CD4-positive, alpha-beta memory T cell (primary cell): Measurements from ENCODE around the gene EPX. TPM values are rescaled to one million over a fixed set of nuclear protein-coding genes. Genes with fewer than 3 reads are reported as not detected.
A peak's percentile ranks its signal among the peaks of the same experiment; 100 is the strongest.

Experiments used
- CTCF ChIA-PET: fragments of 350-600 bp; sonication (Branson Sonifier 250); formaldehyde crosslinking; loops from one replicate; lab custom pipeline; 2021; ENCODE audit warnings: inconsistent platforms; ENCODE audit not compliant: partially characterized antibody; lab: Charles Lee
- POLR2A ChIA-PET: fragments of 350-600 bp; sonication (Branson Sonifier 250); formaldehyde crosslinking; loops from one replicate; lab custom pipeline; 2021; ENCODE audit not compliant: partially characterized antibody; lab: Charles Lee
- DNase-seq, 5 donors: peaks; one replicate each; pipeline versions ENCODE4 v3.0.0 to v3.0.0-alpha.2; 2020 to 2022; ENCODE audit warnings: mixed read lengths in 1 of 5
- H3K27ac ChIP-seq: one replicate; pipeline ENCODE4 v1.7.0; 2013; ENCODE audit warnings: low read depth, low read length
- H3K27me3 ChIP-seq: 2 replicates; pipeline ENCODE4 v1.7.0; 2013; ENCODE audit warnings: mild to moderate bottlenecking, low read length, moderate library complexity; ENCODE audit not compliant: insufficient read depth
- H3K36me3 ChIP-seq: 2 replicates; pipeline ENCODE4 v1.7.0; 2013; ENCODE audit warnings: mild to moderate bottlenecking, low read length, moderate library complexity; ENCODE audit not compliant: insufficient read depth
- H3K4me1 ChIP-seq: 2 replicates; pipeline ENCODE4 v1.7.0; 2013; ENCODE audit warnings: mild to moderate bottlenecking, low read length, moderate library complexity; ENCODE audit not compliant: insufficient read depth
- H3K4me3 ChIP-seq, 2 donors: one replicate each; pipeline ENCODE4 v1.7.0; 2013; ENCODE audit warnings: low read length in 2 of 2, mild to moderate bottlenecking in 1 of 2
- H3K9me3 ChIP-seq, 2 donors: one replicate each; pipeline ENCODE4 v1.7.0; 2013; ENCODE audit warnings: low read length in 2 of 2, control low read depth in 1 of 2; ENCODE audit not compliant: control insufficient read depth in 1 of 2
- H3K27ac Mint-ChIP-seq, 7 donors: one replicate each; pipeline ENCODE4 v1.8.0; 2020 to 2021; ENCODE audit warnings: mixed read lengths in 7 of 7, mild to moderate bottlenecking in 6 of 7, inconsistent platforms in 3 of 7, moderate library complexity in 3 of 7
- H3K27me3 Mint-ChIP-seq, 2 donors: one replicate each; pipeline ENCODE4 v1.8.0; 2020 to 2021; ENCODE audit warnings: mixed read lengths in 2 of 2
- H3K36me3 Mint-ChIP-seq, 2 donors: one replicate each; pipeline ENCODE4 v1.8.0; 2020 to 2021; ENCODE audit warnings: mixed read lengths in 2 of 2, inconsistent platforms in 1 of 2, mild to moderate bottlenecking in 1 of 2
- H3K4me1 Mint-ChIP-seq, 4 donors: one replicate each; pipeline ENCODE4 v1.8.0; 2020 to 2021; ENCODE audit warnings: mixed read lengths in 4 of 4, mild to moderate bottlenecking in 1 of 4
- H3K4me3 Mint-ChIP-seq, 8 donors: one replicate each; pipeline ENCODE4 v1.8.0; 2020 to 2021; ENCODE audit warnings: mixed read lengths in 8 of 8, mild to moderate bottlenecking in 7 of 8, moderate library complexity in 6 of 8, inconsistent platforms in 3 of 8
- H3K9me3 Mint-ChIP-seq, 8 donors: one replicate each; pipeline ENCODE4 v1.8.0; 2020 to 2021; ENCODE audit warnings: mixed read lengths in 8 of 8, mild to moderate bottlenecking in 5 of 8, inconsistent platforms in 3 of 8, moderate library complexity in 1 of 8
- intact Hi-C: fragments of 100-400 bp; cut with micrococcal nuclease; formaldehyde crosslinking; loops from one replicate; pipeline ENCODE4 v1.15.1; 2023
- polyA plus RNA-seq, 2 donors: library from polyadenylated mRNA; unstranded; fragments of 300-500 nt; fragmentation: Illumina TruSeq; gene quantifications; one replicate each; pipeline ENCODE4 v1.2.3, GENCODE V29; 2021
- total RNA-seq, 2 experiments: library from RNA; stranded (reverse); gene quantifications; one replicate each; pipeline ENCODE4 v1.2.3, GENCODE V29; 2021

The EPX gene
- total and polyA plus RNA-seq, 4 experiments from 2014 or later: not detected

- H3K4me1 Mint-ChIP-seq: no peaks in the 10 kb centered on the region
- H3K4me3 Mint-ChIP-seq: no peak overlapping the region
- no peaks in the 10 kb centered on the region for H3K9me3 Mint-ChIP-seq
- peaks cover 2 to 14% of the 10 kb centered on the region in 2 donors for H3K27me3 Mint-ChIP-seq
- Histone ChIP-seq H3K4me1 (no peaks in the 10 kb centered on the region), H3K36me3 (no peaks in the 10 kb centered on the region), H3K9me3 (no peaks in the 10 kb centered on the region), H3K27me3 (peaks cover 4% of the 10 kb centered on the region), H3K4me3 (no peak overlapping the region), H3K27ac (no peak overlapping the region)
- ChIA-PET POLR2A (no interaction called here), CTCF (interaction anchor here (0.7 to 2.7 kb wide), 4 partner anchors 9 to 814 kb away, joined by 3 to 17 read pairs (median 4); no protein-coding TSS in a partner anchor)
- peak overlapping the region in 1 of 7 donors; percentile 19 for H3K27ac Mint-ChIP-seq
- no peak for DNase-seq
- intact Hi-C loops: no loop called here
- H3K36me3 Mint-ChIP-seq: no peaks in the 10 kb centered on the region
Measured at GRCh38 chr17:58191241-58191896, 1.2 kb upstream of the EPX start.

- Histone ChIP-seq H3K4me3 (no peak overlapping the region), H3K27ac (no peak overlapping the region), H3K27me3 (peaks cover 4% of the 10 kb centered on the region), H3K9me3 (no peaks in the 10 kb centered on the region), H3K36me3 (no peaks in the 10 kb centered on the region), H3K4me1 (no peaks in the 10 kb centered on the region)
- no peaks in the 10 kb centered on the region for H3K36me3 Mint-ChIP-seq
- H3K27me3 Mint-ChIP-seq: peaks cover 12 to 19% of the 10 kb centered on the region in 2 donors
- no peaks in the 10 kb centered on the region for H3K9me3 Mint-ChIP-seq
- no peak for DNase-seq
- intact Hi-C loops: no loop called here
- no peaks in the 10 kb centered on the region for H3K4me1 Mint-ChIP-seq
- no peak overlapping the region for H3K4me3 Mint-ChIP-seq
- ChIA-PET POLR2A (no interaction called here), CTCF (interaction anchor here (1.3 kb wide), 1 partner anchor 8 kb away, joined by 3 read pairs; no protein-coding TSS in a partner anchor)
- H3K27ac Mint-ChIP-seq: no peak overlapping the region
Measured at GRCh38 chr17:58193641-58194255, 1.2 kb downstream of the EPX start.

- H3K4me3 ChIP-seq: no peak overlapping the region
- no peaks in the 10 kb centered on the region for H3K27me3 ChIP-seq
- H3K36me3 ChIP-seq: no peaks in the 10 kb centered on the region
- POLR2A ChIA-PET: no interaction called here
- H3K9me3 ChIP-seq: no peaks in the 10 kb centered on the region
- Mint-ChIP-seq H3K27me3 (peaks cover 12 to 19% of the 10 kb centered on the region in 2 donors), H3K9me3 (peaks cover 0 to 2% (median 0%) of the 10 kb centered on the region in 8 donors), H3K27ac (no peak overlapping the region), H3K36me3 (no peaks in the 10 kb centered on the region), H3K4me1 (peaks cover 0 to 5% (median 1%) of the 10 kb centered on the region in 4 donors), H3K4me3 (no peak overlapping the region)
- no peak for DNase-seq
- H3K27ac ChIP-seq: no peak overlapping the region
- CTCF ChIA-PET: interaction anchor here (0.7 kb wide), 2 partner anchors 54 to 986 kb away, joined by 3 to 4 read pairs; no protein-coding TSS in a partner anchor
- intact Hi-C loops: no loop called here
- H3K4me1 ChIP-seq: no peaks in the 10 kb centered on the region
Measured at GRCh38 chr17:58195518-58196123, 3.1 kb downstream of the EPX start.

GRCh38 chr17:58196610-58197009 lies 4.1 kb downstream of the EPX start:
- Histone ChIP-seq H3K36me3 (no peaks in the 10 kb centered on the region), H3K27me3 (no peaks in the 10 kb centered on the region), H3K4me1 (no peaks in the 10 kb centered on the region), H3K9me3 (no peaks in the 10 kb centered on the region), H3K27ac (no peak overlapping the region), H3K4me3 (no peak overlapping the region)
- Mint-ChIP-seq H3K4me3 (no peak overlapping the region), H3K27me3 (peaks cover 11 to 12% of the 10 kb centered on the region in 2 donors), H3K9me3 (peaks cover 0 to 2% (median 0%) of the 10 kb centered on the region in 8 donors), H3K4me1 (peaks cover 0 to 5% (median 1%) of the 10 kb centered on the region in 4 donors), H3K36me3 (no peaks in the 10 kb centered on the region), H3K27ac (no peak overlapping the region)
- intact Hi-C loops: no loop called here
- ChIA-PET CTCF (no interaction called here), POLR2A (no interaction called here)
- no peak for DNase-seq

GRCh38 chr17:58200024-58200633 lies 7.6 kb downstream of the EPX start:
- ChIA-PET CTCF (interaction anchor here (0.7 to 4.5 kb wide), 29 partner anchors 9 to 265 kb away, joined by 3 to 17 read pairs (median 4); partner anchors contain the start of genes MKS1 and RNF43), POLR2A (interaction anchor here (1.0 kb wide), 1 partner anchor 19 kb away, joined by 4 read pairs; the partner anchor contains the start of gene MKS1)
- no peaks in the 10 kb centered on the region for H3K4me1 ChIP-seq
- Mint-ChIP-seq H3K27me3 (peaks cover 11 to 12% of the 10 kb centered on the region in 2 donors), H3K4me1 (peaks cover 0 to 5% (median 1%) of the 10 kb centered on the region in 4 donors), H3K27ac (peak overlapping the region in 1 of 7 donors; percentile 63), H3K9me3 (peaks cover 0 to 2% (median 0%) of the 10 kb centered on the region in 8 donors), H3K4me3 (no peak overlapping the region), H3K36me3 (peaks cover under 1% of the 10 kb centered on the region in 2 donors)
- H3K27ac ChIP-seq: no peak overlapping the region
- intact Hi-C loops: loop anchor here (2.0 kb wide), 1 partner anchor 805 kb away; no protein-coding TSS in a partner anchor
- H3K27me3 ChIP-seq: no peaks in the 10 kb centered on the region
- H3K4me3 ChIP-seq: no peak overlapping the region
- no peaks in the 10 kb centered on the region for H3K9me3 ChIP-seq
- H3K36me3 ChIP-seq: no peaks in the 10 kb centered on the region
- DNase-seq: peak in 4 of 5 donors; percentile 26 to 44 (median 39)

- Mint-ChIP-seq H3K36me3 (peaks cover 5 to 15% of the 10 kb centered on the region in 2 donors), H3K27ac (no peak overlapping the region), H3K4me3 (no peak overlapping the region), H3K9me3 (peaks cover 0 to 2% (median 0%) of the 10 kb centered on the region in 8 donors), H3K27me3 (peaks cover 7 to 8% of the 10 kb centered on the region in 2 donors), H3K4me1 (peaks cover 0 to 5% (median 1%) of the 10 kb centered on the region in 4 donors)
- POLR2A ChIA-PET: no interaction called here
- Histone ChIP-seq H3K9me3 (no peaks in the 10 kb centered on the region), H3K27ac (no peak overlapping the region), H3K27me3 (no peaks in the 10 kb centered on the region), H3K4me1 (no peaks in the 10 kb centered on the region), H3K36me3 (peaks cover under 1% of the 10 kb centered on the region), H3K4me3 (no peak overlapping the region)
- intact Hi-C loops: no loop called here
- DNase-seq: no peak
- CTCF ChIA-PET: interaction anchor here (4.5 kb wide), 1 partner anchor 12 kb away, joined by 17 read pairs; no protein-coding TSS in a partner anchor
Measured at GRCh38 chr17:58202859-58203258, 10.3 kb downstream of the EPX start.
